Calu3 (cell line): ENCODE measurements around the gene CCKAR. TPM values are rescaled to one million over a fixed set of nuclear protein-coding genes. Genes with fewer than 3 reads are reported as not detected.

ENCODE experiments used
- BruUV-seq: library from RNA; stranded (reverse); fragments of 400-500 nt; replicated peaks from 2 replicates; lab custom pipeline; 2021; lab: Mats Ljungman, UMichigan
- CTCF ChIA-PET: fragments of 300-600 bp; sonication (Branson Sonifier 250); formaldehyde crosslinking; loops from one replicate; lab custom pipeline; 2022; ENCODE audit warnings: antibody characterized with exemption; lab: Charles Lee
- DNase-seq: peaks from one replicate; pipeline ENCODE4 v3.0.0; 2022
- H3K27ac Mint-ChIP-seq: one replicate; pipeline ENCODE4 v1.8.0; 2022; ENCODE audit warnings: mixed read lengths; ENCODE audit not compliant: unreplicated experiment
- H3K27me3 Mint-ChIP-seq: one replicate; pipeline ENCODE4 v1.8.0; 2022; ENCODE audit warnings: mixed read lengths; ENCODE audit not compliant: unreplicated experiment
- H3K36me3 Mint-ChIP-seq: one replicate; pipeline ENCODE4 v1.8.0; 2022; ENCODE audit warnings: mild to moderate bottlenecking, moderate library complexity, mixed read lengths; ENCODE audit not compliant: insufficient read depth, unreplicated experiment
- H3K4me1 Mint-ChIP-seq: one replicate; pipeline ENCODE4 v1.8.0; 2022; ENCODE audit warnings: mild to moderate bottlenecking, low read depth, mixed read lengths; ENCODE audit not compliant: unreplicated experiment
- H3K4me3 Mint-ChIP-seq: one replicate; pipeline ENCODE4 v1.8.0; 2022; ENCODE audit warnings: mild to moderate bottlenecking, low read depth, moderate library complexity, mixed read lengths; ENCODE audit not compliant: unreplicated experiment
- H3K9me3 Mint-ChIP-seq: one replicate; pipeline ENCODE4 v1.8.0; 2022; ENCODE audit warnings: low read depth, mixed read lengths; ENCODE audit not compliant: unreplicated experiment
- CTCF ChIP-seq: fragments of 200-600 bp; IDR thresholded peaks from one replicate; pipeline ENCODE4 v1.8.0; 2022; ENCODE audit warnings: antibody characterized with exemption; ENCODE audit not compliant: unreplicated experiment
- intact Hi-C: fragments of 100-400 bp; cut with micrococcal nuclease; formaldehyde crosslinking; loops from one replicate; pipeline ENCODE4 v1.10.0; 2022; ENCODE audit not compliant: unreplicated experiment
- total RNA-seq: library from RNA; stranded (reverse); gene quantifications from 2 replicates; pipeline ENCODE4 v1.2.3, GENCODE V29; 2022

The CCKAR gene
- total RNA-seq, 1 experiment from 2014 or later: not detected

GRCh38 chr4:26468283-26468949 is 21.9 kb downstream of the CCKAR start:
- H3K4me3 Mint-ChIP-seq: no peak overlapping the region
- CTCF ChIA-PET: no interaction called here
- DNase-seq: no peak
- no peaks in the 10 kb centered on the region for H3K9me3 Mint-ChIP-seq
- intact Hi-C loops: no loop called here
- TF ChIP-seq CTCF: no peak
- H3K27ac Mint-ChIP-seq: no peak overlapping the region
- H3K36me3 Mint-ChIP-seq: no peaks in the 10 kb centered on the region
- no peaks in the 10 kb centered on the region for H3K4me1 Mint-ChIP-seq
- H3K27me3 Mint-ChIP-seq: peaks cover 59% of the 10 kb centered on the region
- no TSS peak for BruUV-seq

DNA sequence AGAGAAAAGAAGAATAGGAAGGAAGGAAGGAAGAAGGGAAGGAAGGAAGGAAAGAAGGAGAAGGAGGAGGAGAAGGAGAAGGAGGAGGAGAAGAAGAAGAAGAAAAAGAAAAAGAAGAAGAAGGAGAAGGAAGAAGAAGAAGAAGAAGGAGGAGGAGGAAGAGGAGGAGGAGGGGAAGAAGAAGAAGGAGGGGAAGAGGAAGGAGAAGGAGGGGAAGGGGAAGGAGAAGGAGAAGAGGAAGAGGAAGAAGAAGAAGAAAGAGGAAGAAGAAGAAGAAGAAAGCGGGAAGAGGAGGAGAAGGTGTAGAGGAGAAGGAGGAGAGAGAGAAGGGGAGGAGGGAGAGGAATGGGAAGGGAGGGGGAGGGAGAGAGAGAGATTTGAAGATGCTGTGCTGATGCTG is 22.6 kb downstream of the CCKAR start:
- H3K36me3 Mint-ChIP-seq: no peaks in the 10 kb centered on the region

GRCh38 chr4:26466578-26467270 is 23.6 kb downstream of the CCKAR start:
- intact Hi-C loops: no loop called here
- CTCF ChIA-PET: no interaction called here
- H3K9me3 Mint-ChIP-seq: peaks cover 2% of the 10 kb centered on the region

More for the DNA sequence above, 22.6 kb downstream of the CCKAR start:
- no peak overlapping the region for H3K4me3 Mint-ChIP-seq
- H3K4me1 Mint-ChIP-seq: no peaks in the 10 kb centered on the region
- H3K27me3 Mint-ChIP-seq: peaks cover 62% of the 10 kb centered on the region
- no TSS peak for BruUV-seq
- CTCF ChIA-PET: no interaction called here
- no peak for DNase-seq
- H3K9me3 Mint-ChIP-seq: peaks cover 2% of the 10 kb centered on the region
- H3K27ac Mint-ChIP-seq: no peak overlapping the region
- TF ChIP-seq CTCF: no peak
- intact Hi-C loops: no loop called here

DNA sequence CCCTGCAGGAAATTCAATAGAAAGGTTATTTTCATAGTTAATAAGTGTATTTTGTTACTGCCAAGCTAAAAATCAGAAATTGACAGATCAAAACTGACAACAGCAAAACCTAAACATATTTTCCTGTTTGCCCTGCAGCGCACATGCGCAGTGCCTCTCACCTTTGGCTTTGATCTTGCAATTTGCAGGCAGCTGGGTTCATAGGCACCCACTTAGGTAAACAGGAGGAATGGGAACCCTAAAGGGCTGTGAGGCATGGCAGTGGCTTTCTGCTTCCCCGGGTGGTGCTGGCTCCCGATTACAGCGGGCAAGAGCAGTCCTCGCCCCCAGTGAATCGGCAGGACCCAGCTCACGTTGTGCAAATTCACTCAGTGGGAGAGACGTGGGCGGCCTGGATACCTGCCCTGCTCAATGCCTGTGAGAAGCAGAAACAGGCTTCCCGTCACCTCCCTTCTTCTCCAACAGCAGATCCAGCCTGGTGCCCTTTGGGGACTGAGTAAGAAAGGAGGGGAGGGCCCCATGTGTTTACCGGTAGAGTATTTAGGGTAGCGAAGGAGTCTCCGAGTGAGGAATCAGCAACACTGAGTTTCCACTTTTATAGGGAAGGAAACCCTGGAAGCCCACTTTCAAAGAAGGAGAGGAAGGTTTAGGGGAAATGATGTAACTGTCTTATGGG is 25.7 kb downstream of the CCKAR start:
- H3K4me3 Mint-ChIP-seq: no peak overlapping the region

More at GRCh38 chr4:26466578-26467270, 23.6 kb downstream of the CCKAR start:
- no peak overlapping the region for H3K27ac Mint-ChIP-seq
- H3K36me3 Mint-ChIP-seq: no peaks in the 10 kb centered on the region
- no peak overlapping the region for H3K4me3 Mint-ChIP-seq
- no peak for DNase-seq
- no TSS peak for BruUV-seq
- TF ChIP-seq CTCF: no peak
- H3K27me3 Mint-ChIP-seq: peaks cover 55% of the 10 kb centered on the region
- H3K4me1 Mint-ChIP-seq: no peaks in the 10 kb centered on the region

More for the DNA sequence above, 25.7 kb downstream of the CCKAR start:
- H3K27me3 Mint-ChIP-seq: peaks cover 43% of the 10 kb centered on the region
- H3K4me1 Mint-ChIP-seq: no peaks in the 10 kb centered on the region
- H3K27ac Mint-ChIP-seq: no peak overlapping the region
- BruUV-seq: no TSS peak
- no peak for DNase-seq
- no peaks in the 10 kb centered on the region for H3K36me3 Mint-ChIP-seq
- CTCF ChIA-PET: no interaction called here
- no peak for TF ChIP-seq CTCF
- intact Hi-C loops: no loop called here
- H3K9me3 Mint-ChIP-seq: peaks cover 2% of the 10 kb centered on the region
